Parathyroid adenoma (tissue), 2 donors: ENCODE measurements around the gene DGKA.

Experiments used
- H2AFZ ChIP-seq: fragments of 300-600 bp; sonication (generic); one replicate; pipeline ENCODE4 v1.7.0; 2017; ENCODE audit warnings: antibody characterized with exemption, mild to moderate bottlenecking
- H3K27ac ChIP-seq: fragments of 300-600 bp; sonication (generic); one replicate; pipeline ENCODE4 v1.7.0; 2017
- H3K27me3 ChIP-seq: fragments of 300-600 bp; sonication (generic); one replicate; pipeline ENCODE4 v1.7.0; 2017; ENCODE audit warnings: low read length; ENCODE audit not compliant: control insufficient read depth, insufficient read depth
- H3K36me3 ChIP-seq: fragments of 300-600 bp; sonication (generic); one replicate; pipeline ENCODE4 v1.7.0; 2017; ENCODE audit warnings: low read length; ENCODE audit not compliant: control insufficient read depth, insufficient read depth
- H3K4me1 ChIP-seq: fragments of 300-600 bp; sonication (generic); one replicate; pipeline ENCODE4 v1.7.0; 2017; ENCODE audit warnings: control low read depth
- H3K4me2 ChIP-seq: fragments of 300-600 bp; sonication (generic); one replicate; pipeline ENCODE4 v1.7.0; 2017; ENCODE audit warnings: low read length
- H3K4me3 ChIP-seq: fragments of 300-600 bp; sonication (generic); one replicate; pipeline ENCODE4 v1.7.0; 2017; ENCODE audit warnings: low read depth, low read length
- H3K79me2 ChIP-seq: fragments of 300-600 bp; sonication (generic); one replicate; pipeline ENCODE4 v1.7.0; 2017; ENCODE audit warnings: control low read depth
- H3K9ac ChIP-seq: fragments of 300-600 bp; sonication (generic); one replicate; pipeline ENCODE4 v1.7.0; 2017; ENCODE audit warnings: mild to moderate bottlenecking
- H3K9me3 ChIP-seq: fragments of 300-600 bp; sonication (generic); one replicate; pipeline ENCODE4 v1.7.0; 2017; ENCODE audit warnings: low read length; ENCODE audit not compliant: control insufficient read depth
- CTCF ChIP-seq: fragments of 300-600 bp; sonication (generic); IDR thresholded peaks from one replicate; pipeline ENCODE4 v1.7.0; 2017; ENCODE audit warnings: antibody characterized with exemption, mild to moderate bottlenecking
- donor health status: primary hyperparathyroidism.

DGKA gene

GRCh38 chr12:55991110-55991509 is 60.1 kb downstream of the DGKA start:
- H3K79me2 ChIP-seq, result no peaks in the 10 kb centered on the region
- no peaks in the 10 kb centered on the region for H3K4me1 ChIP-seq
- H3K27ac ChIP-seq, result no peak overlapping the region
- no peaks in the 10 kb centered on the region for H3K9me3 ChIP-seq
- TF ChIP-seq CTCF, result no peak
- no peak overlapping the region for H2AFZ ChIP-seq
- no peaks in the 10 kb centered on the region for H3K36me3 ChIP-seq
- no peak overlapping the region for H3K4me3 ChIP-seq
- H3K9ac ChIP-seq, result no peak overlapping the region
- no peak overlapping the region for H3K4me2 ChIP-seq
- H3K27me3 ChIP-seq, result no peaks in the 10 kb centered on the region

DNA sequence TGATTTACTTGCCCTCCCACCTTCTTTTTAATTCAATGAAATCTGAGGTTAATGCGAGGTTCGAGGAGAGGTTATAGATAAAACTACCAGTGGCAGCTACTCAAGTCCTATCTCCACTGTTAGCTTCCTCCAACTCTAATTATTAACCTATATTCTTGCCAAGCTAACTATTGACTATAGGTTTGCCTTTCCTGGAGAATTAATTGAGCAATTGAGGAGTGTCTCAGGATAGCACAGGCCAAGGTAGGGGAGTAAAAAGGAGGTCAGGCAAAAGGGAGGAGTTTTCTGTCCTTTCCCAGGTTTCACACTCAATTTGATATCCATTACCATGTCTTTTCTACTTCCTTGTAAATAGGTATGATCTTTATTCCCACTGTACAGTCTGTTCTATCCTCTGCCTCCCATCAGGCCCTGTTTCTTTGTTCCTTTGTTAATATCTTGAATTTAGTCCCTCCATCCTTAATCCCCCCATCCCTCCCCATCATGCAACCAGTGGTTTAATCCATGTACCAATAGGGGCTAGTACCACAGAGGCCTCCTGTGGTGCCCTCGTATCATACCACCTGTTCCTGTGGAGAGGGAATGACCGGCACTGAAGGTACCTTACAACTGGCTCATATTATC is 62.4 kb downstream of the DGKA start:
- Histone ChIP-seq H3K79me2 (peaks cover 8% of the 10 kb centered on the region), H3K36me3 (no peaks in the 10 kb centered on the region), H3K4me2 (no peak overlapping the region), H3K27ac (no peak overlapping the region), H2AFZ (no peak overlapping the region), H3K27me3 (no peaks in the 10 kb centered on the region), H3K4me1 (peaks cover 4% of the 10 kb centered on the region), H3K9ac (no peak overlapping the region), H3K4me3 (no peak overlapping the region), H3K9me3 (no peaks in the 10 kb centered on the region)
- TF ChIP-seq CTCF, result no peak

DNA sequence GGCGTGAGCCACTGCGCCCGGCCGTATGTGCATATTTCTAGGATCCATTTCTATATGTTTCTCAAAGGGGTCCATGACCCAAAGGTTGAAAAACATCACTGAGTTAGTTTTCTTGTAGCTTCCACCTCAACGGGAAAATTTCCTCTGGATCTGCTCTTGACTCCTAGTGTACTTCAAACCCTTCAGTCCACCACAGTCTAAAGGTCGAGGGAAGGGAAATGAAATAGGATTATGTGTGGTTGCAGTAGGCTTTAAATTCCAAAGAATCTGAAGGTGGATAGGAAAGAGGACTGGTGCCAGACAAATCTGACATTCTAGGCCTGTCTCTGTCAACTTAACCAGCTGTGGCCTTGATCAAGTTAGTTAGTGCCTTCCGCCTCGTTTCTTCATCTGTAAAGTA is 64.4 kb downstream of the DGKA start:
- H3K27me3 ChIP-seq, result no peaks in the 10 kb centered on the region
- no peak overlapping the region for H3K27ac ChIP-seq
- H3K9me3 ChIP-seq, result no peaks in the 10 kb centered on the region
- peaks cover 4% of the 10 kb centered on the region for H3K4me1 ChIP-seq
- no peaks in the 10 kb centered on the region for H3K36me3 ChIP-seq
- H3K9ac ChIP-seq, result no peak overlapping the region
- H3K4me3 ChIP-seq, result no peak overlapping the region
- TF ChIP-seq CTCF, result no peak
- peaks cover 10% of the 10 kb centered on the region for H3K79me2 ChIP-seq
- H3K4me2 ChIP-seq, result no peak overlapping the region
- H2AFZ ChIP-seq, result no peak overlapping the region

GRCh38 chr12:55996201-55996714 is 65.3 kb downstream of the DGKA start:
- H3K27me3 ChIP-seq, result no peaks in the 10 kb centered on the region
- no peak overlapping the region for H3K9ac ChIP-seq
- peak overlapping the region; percentile 86 for H2AFZ ChIP-seq
- H3K4me1 ChIP-seq, result peaks cover 4% of the 10 kb centered on the region
- H3K27ac ChIP-seq, result peak overlapping the region; percentile 88
- H3K4me3 ChIP-seq, result peak overlapping the region; percentile 88
- H3K36me3 ChIP-seq, result no peaks in the 10 kb centered on the region
- H3K9me3 ChIP-seq, result no peaks in the 10 kb centered on the region
- peak overlapping the region; percentile 97 for H3K4me2 ChIP-seq
- TF ChIP-seq CTCF, result peak; percentile 92
- H3K79me2 ChIP-seq, result peaks cover 10% of the 10 kb centered on the region
